Activated T-helper 2 cell treated with anti-CD3 and anti-CD28 coated beads, Interferon-gamma antibody, Interleukin-2, Interleukin-4, amounts not matched to agents 10 μg/mL and 5 μg/mL and 100 μg/mL, durations not matched to agents 14 hours and 24 hours and 36 hours (primary cell): Measurements from ENCODE around the gene KCTD8. TPM values are rescaled to one million over a fixed set of nuclear protein-coding genes. Genes with fewer than 3 reads are reported as not detected.

Source experiments
- DNase-seq: peaks from one replicate; pipeline ENCODE4 v3.0.0; 2021; ENCODE audit warnings: low spot score
- H3K27ac Mint-ChIP-seq: one replicate; pipeline ENCODE4 v1.8.0; 2021; ENCODE audit warnings: mixed read lengths
- H3K27me3 Mint-ChIP-seq: one replicate; pipeline ENCODE4 v1.8.0; 2021; ENCODE audit warnings: low read depth, mixed read lengths
- H3K36me3 Mint-ChIP-seq: one replicate; pipeline ENCODE4 v1.8.0; 2021; ENCODE audit warnings: low read depth, mixed read lengths
- H3K4me1 Mint-ChIP-seq: one replicate; pipeline ENCODE4 v1.8.0; 2021; ENCODE audit warnings: low read depth, mixed read lengths
- H3K4me3 Mint-ChIP-seq: one replicate; pipeline ENCODE4 v1.8.0; 2021; ENCODE audit warnings: low read depth, mild to moderate bottlenecking, moderate library complexity, mixed read lengths
- H3K9me3 Mint-ChIP-seq: one replicate; pipeline ENCODE4 v1.8.0; 2021; ENCODE audit warnings: mixed read lengths
- intact Hi-C: fragments of 100-400 bp; cut with micrococcal nuclease; formaldehyde crosslinking; loops from one replicate; pipeline ENCODE4 v1.15.1; 2023
- total RNA-seq: library from RNA; stranded (reverse); gene quantifications from 2 replicates; pipeline ENCODE4 v1.2.3, GENCODE V29; 2022

KCTD8 gene
- total RNA-seq, 1 donor from 2014 or later: not detected

- H3K27ac Mint-ChIP-seq: no peak overlapping the region
- no peaks in the 10 kb centered on the region for H3K36me3 Mint-ChIP-seq
- H3K4me1 Mint-ChIP-seq: no peaks in the 10 kb centered on the region
- no peak for DNase-seq
- no peaks in the 10 kb centered on the region for H3K9me3 Mint-ChIP-seq
- intact Hi-C loops: no loop called here
- H3K4me3 Mint-ChIP-seq: no peak overlapping the region
- H3K27me3 Mint-ChIP-seq: no peaks in the 10 kb centered on the region
Observed at GRCh38 chr4:44425614-44426208, 22.9 kb downstream of the KCTD8 start.

- Mint-ChIP-seq H3K9me3 (no peaks in the 10 kb centered on the region), H3K27me3 (no peaks in the 10 kb centered on the region), H3K27ac (no peak overlapping the region), H3K36me3 (no peaks in the 10 kb centered on the region), H3K4me1 (no peaks in the 10 kb centered on the region), H3K4me3 (no peak overlapping the region)
- intact Hi-C loops: no loop called here
- DNase-seq: no peak
Observed at GRCh38 chr4:44422912-44423311, 25.7 kb downstream of the KCTD8 start.

DNA sequence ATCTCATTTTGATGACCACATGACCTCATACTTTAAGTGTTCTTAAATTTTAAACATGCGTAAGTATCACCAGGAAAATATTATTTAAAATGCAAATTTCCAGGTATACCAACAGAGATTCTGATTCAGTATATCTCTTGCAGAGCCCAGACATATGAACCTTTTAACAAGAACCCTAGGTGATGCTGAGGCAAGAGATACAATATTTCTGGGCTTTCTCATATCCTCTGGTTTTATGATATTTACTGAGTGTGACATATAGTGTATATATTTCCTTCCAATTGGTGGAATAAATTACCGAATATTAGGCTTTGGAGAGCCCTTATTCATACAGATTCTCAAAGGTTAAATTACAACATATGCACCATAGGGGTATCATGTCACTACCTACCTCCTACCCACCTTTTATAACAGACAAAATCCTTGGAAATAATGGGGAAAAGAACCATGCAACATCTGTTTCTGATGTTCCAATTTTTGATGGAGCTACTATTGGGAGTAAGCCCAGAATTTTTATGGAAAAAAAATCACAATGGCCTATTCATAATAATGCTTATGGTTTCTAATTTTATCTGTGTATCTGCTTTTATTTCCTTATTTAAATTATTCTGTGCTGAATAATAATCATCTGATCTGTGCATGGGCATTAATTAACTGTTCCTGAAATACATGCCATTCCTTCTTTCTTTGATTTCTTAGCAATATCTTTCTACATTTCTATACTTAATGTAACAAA is 27.1 kb downstream of the KCTD8 start:
- no peak overlapping the region for H3K4me3 Mint-ChIP-seq
- intact Hi-C loops: no loop called here
- H3K4me1 Mint-ChIP-seq: no peaks in the 10 kb centered on the region
- no peak for DNase-seq
- no peaks in the 10 kb centered on the region for H3K27me3 Mint-ChIP-seq
- no peaks in the 10 kb centered on the region for H3K9me3 Mint-ChIP-seq
- H3K36me3 Mint-ChIP-seq: no peaks in the 10 kb centered on the region
- no peak overlapping the region for H3K27ac Mint-ChIP-seq

- H3K9me3 Mint-ChIP-seq: no peaks in the 10 kb centered on the region
- H3K4me3 Mint-ChIP-seq: no peak overlapping the region
- no peaks in the 10 kb centered on the region for H3K4me1 Mint-ChIP-seq
- no peaks in the 10 kb centered on the region for H3K36me3 Mint-ChIP-seq
- H3K27me3 Mint-ChIP-seq: no peaks in the 10 kb centered on the region
- H3K27ac Mint-ChIP-seq: no peak overlapping the region
- intact Hi-C loops: no loop called here
- DNase-seq: no peak
Observed at GRCh38 chr4:44415251-44415650, 33.4 kb downstream of the KCTD8 start.

- H3K27ac Mint-ChIP-seq: no peak overlapping the region
- peaks cover 9% of the 10 kb centered on the region for H3K9me3 Mint-ChIP-seq
- no peak for DNase-seq
- no peaks in the 10 kb centered on the region for H3K27me3 Mint-ChIP-seq
- no peak overlapping the region for H3K4me3 Mint-ChIP-seq
- H3K36me3 Mint-ChIP-seq: no peaks in the 10 kb centered on the region
- intact Hi-C loops: no loop called here
- H3K4me1 Mint-ChIP-seq: no peaks in the 10 kb centered on the region
Observed at GRCh38 chr4:44368413-44369167, 80.0 kb downstream of the KCTD8 start.

GRCh38 chr4:44354172-44354571 is 94.4 kb downstream of the KCTD8 start:
- H3K36me3 Mint-ChIP-seq: no peaks in the 10 kb centered on the region
- no peaks in the 10 kb centered on the region for H3K4me1 Mint-ChIP-seq
- intact Hi-C loops: no loop called here
- no peak for DNase-seq
- no peak overlapping the region for H3K4me3 Mint-ChIP-seq
- H3K27ac Mint-ChIP-seq: no peak overlapping the region
- H3K27me3 Mint-ChIP-seq: no peaks in the 10 kb centered on the region
- peaks cover 3% of the 10 kb centered on the region for H3K9me3 Mint-ChIP-seq

- DNase-seq: no peak
- intact Hi-C loops: no loop called here
- Mint-ChIP-seq H3K27me3 (no peaks in the 10 kb centered on the region), H3K36me3 (no peaks in the 10 kb centered on the region), H3K27ac (no peak overlapping the region), H3K4me3 (no peak overlapping the region), H3K9me3 (no peaks in the 10 kb centered on the region), H3K4me1 (no peaks in the 10 kb centered on the region)
Observed at GRCh38 chr4:44351069-44351468, 97.5 kb downstream of the KCTD8 start.

DNA sequence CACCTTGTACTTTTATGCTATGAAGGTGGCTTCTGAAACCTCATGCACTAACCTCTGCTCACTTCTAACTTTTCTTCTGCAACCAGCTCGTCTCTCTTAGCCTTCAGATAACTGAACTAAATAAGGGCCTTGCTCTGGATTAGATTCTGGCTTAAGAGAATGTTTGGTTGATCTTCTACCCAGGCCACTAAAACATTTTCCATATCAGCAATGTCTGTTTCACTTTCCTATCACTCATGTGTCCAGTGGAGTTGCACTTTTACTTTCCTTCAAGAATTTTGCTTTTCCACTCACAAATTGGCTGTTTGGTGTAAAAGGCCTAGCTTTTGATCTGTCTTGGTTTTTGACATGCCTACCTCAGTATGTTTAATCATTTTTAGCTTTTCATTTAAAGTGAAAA is 105.8 kb downstream of the KCTD8 start:
- Mint-ChIP-seq H3K9me3 (peaks cover 8% of the 10 kb centered on the region), H3K4me1 (no peaks in the 10 kb centered on the region), H3K27ac (no peak overlapping the region), H3K36me3 (no peaks in the 10 kb centered on the region), H3K4me3 (no peak overlapping the region), H3K27me3 (no peaks in the 10 kb centered on the region)
- no peak for DNase-seq
- intact Hi-C loops: no loop called here

DNA sequence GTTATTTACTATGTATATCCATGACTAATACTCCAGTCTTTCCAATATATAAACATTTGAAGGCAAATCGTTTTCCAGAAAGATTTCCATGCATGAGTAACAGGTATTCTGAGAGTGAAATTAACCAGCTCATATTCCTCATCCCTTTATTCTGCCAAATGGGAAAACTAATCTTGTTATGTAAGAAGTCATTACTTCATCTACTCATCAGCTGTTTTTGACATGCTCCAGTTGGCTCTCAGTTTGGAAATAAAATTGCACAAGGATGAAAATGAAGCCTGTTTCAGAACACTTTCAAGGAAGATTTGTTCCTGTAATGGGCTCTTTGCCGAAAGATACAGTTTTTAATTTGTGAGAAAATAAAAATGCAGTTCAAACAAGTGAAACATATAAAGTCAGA is 121.9 kb downstream of the KCTD8 start:
- no peak overlapping the region for H3K4me3 Mint-ChIP-seq
- intact Hi-C loops: no loop called here
- H3K27ac Mint-ChIP-seq: no peak overlapping the region
- H3K27me3 Mint-ChIP-seq: no peaks in the 10 kb centered on the region
- no peaks in the 10 kb centered on the region for H3K36me3 Mint-ChIP-seq
- H3K9me3 Mint-ChIP-seq: peaks cover 4% of the 10 kb centered on the region
- H3K4me1 Mint-ChIP-seq: no peaks in the 10 kb centered on the region
- DNase-seq: no peak

DNA sequence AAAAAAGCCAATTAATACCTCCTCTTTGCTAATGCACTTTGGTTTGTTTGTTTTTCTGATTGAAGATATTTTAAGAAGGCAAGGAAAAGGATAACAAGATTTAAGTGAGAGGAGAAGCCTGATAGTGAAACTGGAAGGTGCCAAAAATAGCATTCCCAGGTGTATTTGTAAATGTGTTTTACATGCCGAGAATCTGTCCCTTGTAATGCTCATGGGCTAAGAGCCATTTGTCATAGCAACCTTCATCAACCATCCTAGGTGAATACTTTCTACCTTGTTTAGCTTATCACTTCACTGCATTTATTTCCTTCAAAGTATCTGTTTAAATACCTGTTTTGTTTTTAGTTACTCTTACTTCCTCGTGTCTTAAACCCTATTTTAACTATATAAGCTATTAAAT is 127.8 kb downstream of the KCTD8 start:
- Mint-ChIP-seq H3K4me1 (no peaks in the 10 kb centered on the region), H3K27ac (no peak overlapping the region), H3K36me3 (no peaks in the 10 kb centered on the region), H3K27me3 (no peaks in the 10 kb centered on the region), H3K4me3 (no peak overlapping the region), H3K9me3 (peaks cover 19% of the 10 kb centered on the region)
- intact Hi-C loops: no loop called here
- no peak for DNase-seq

DNA sequence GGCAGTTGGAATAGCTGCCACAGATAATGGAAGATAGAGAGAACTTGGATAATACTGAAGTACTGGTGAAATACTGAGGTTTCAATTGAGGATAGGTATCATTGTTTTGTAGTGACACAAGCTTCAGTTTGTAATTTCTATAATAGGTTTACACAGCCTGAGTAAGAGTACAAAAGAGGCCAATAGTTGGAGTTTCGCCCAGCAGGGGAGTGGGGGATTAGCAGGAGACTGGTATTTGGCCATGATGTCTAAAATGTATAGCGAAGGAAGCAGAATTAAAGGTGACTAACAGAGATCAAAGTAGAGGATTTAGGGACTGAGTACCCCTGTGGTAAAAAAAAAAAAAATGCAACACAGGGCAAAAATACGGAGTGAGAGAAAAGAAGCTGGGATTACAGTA is 129.5 kb downstream of the KCTD8 start:
- no peak for DNase-seq
- Mint-ChIP-seq H3K36me3 (no peaks in the 10 kb centered on the region), H3K27ac (no peak overlapping the region), H3K9me3 (peaks cover 19% of the 10 kb centered on the region), H3K4me1 (no peaks in the 10 kb centered on the region), H3K27me3 (no peaks in the 10 kb centered on the region), H3K4me3 (no peak overlapping the region)
- intact Hi-C loops: no loop called here

GRCh38 chr4:44313702-44314101 is 134.9 kb downstream of the KCTD8 start:
- no peaks in the 10 kb centered on the region for H3K4me1 Mint-ChIP-seq
- H3K27me3 Mint-ChIP-seq: no peaks in the 10 kb centered on the region
- no peak overlapping the region for H3K27ac Mint-ChIP-seq
- no peak overlapping the region for H3K4me3 Mint-ChIP-seq
- peaks cover 11% of the 10 kb centered on the region for H3K9me3 Mint-ChIP-seq
- DNase-seq: no peak
- H3K36me3 Mint-ChIP-seq: no peaks in the 10 kb centered on the region
- intact Hi-C loops: no loop called here

GRCh38 chr4:44287505-44287904 is 161.1 kb downstream of the KCTD8 start:
- H3K9me3 Mint-ChIP-seq: peaks cover 30% of the 10 kb centered on the region
- DNase-seq: no peak
- no peaks in the 10 kb centered on the region for H3K4me1 Mint-ChIP-seq
- no peak overlapping the region for H3K27ac Mint-ChIP-seq
- no peaks in the 10 kb centered on the region for H3K36me3 Mint-ChIP-seq
- no peak overlapping the region for H3K4me3 Mint-ChIP-seq
- no peaks in the 10 kb centered on the region for H3K27me3 Mint-ChIP-seq
- intact Hi-C loops: no loop called here
